Adrenal gland (tissue), 12 donors: ENCODE results near the gene ANKS3. TPM values are rescaled to one million over a fixed set of nuclear protein-coding genes. Genes with fewer than 3 reads are reported as not detected.

ENCODE experiments used
- DNase-seq, 7 donors: peaks; one replicate each; pipeline ENCODE4 v3.0.0-alpha.2; 2019 to 2020
- H3K27ac ChIP-seq, 5 donors: fragments of 200-600 bp; sonication (generic) in 4 of 5; 1 replicate in 3 of 5; 2 replicates in 2 of 5; pipeline versions ENCODE4 v1.5.1 to v1.8.0; 2016 to 2020; ENCODE audit warnings: mild to moderate bottlenecking in 1 of 5
- H3K27me3 ChIP-seq: fragments of 200-600 bp; 2 replicates; pipeline ENCODE4 v1.8.0; 2021
- H3K36me3 ChIP-seq, 2 donors: fragments of 200-600 bp; replicated peaks in 1 of 2; 1 replicate in 1 of 2; 2 replicates in 1 of 2; pipeline versions ENCODE4 v1.5.1 to v1.8.0; 2018 to 2022
- H3K4me1 ChIP-seq, 2 donors: fragments of 200-600 bp; replicated peaks in 1 of 2; 1 replicate in 1 of 2; 2 replicates in 1 of 2; pipeline versions ENCODE4 v1.5.1 to v1.8.0; 2018 to 2021
- H3K4me3 ChIP-seq, 4 donors: fragments of 200-600 bp; sonication (generic) in 3 of 4; one replicate each; pipeline ENCODE4 v1.5.1; 2016 to 2018
- H3K9me3 ChIP-seq, 3 donors: fragments of 200-600 bp; sonication (generic) in 1 of 3; replicated peaks in 1 of 3; 1 replicate in 2 of 3; 2 replicates in 1 of 3; pipeline versions ENCODE4 v1.5.1 to v1.8.0; 2016 to 2021
- CTCF ChIP-seq, 6 experiments: fragments of 450-650 bp in 4 of 6; fragments of 200-600 bp in 2 of 6; sonication (generic) in 1 of 6; IDR thresholded peaks; 1 replicate in 5 of 6; 2 replicates in 1 of 6; pipeline versions ENCODE4 v1.5.1 to v1.8.0; 2016 to 2021; ENCODE audit warnings: antibody characterized with exemption in 6 of 6, mild to moderate bottlenecking in 2 of 6, moderate library complexity in 1 of 6
- POLR2A ChIP-seq, 2 donors: fragments of 450-650 bp; IDR thresholded peaks; one replicate each; pipeline ENCODE4 v1.6.1; 2017; ENCODE audit warnings: antibody characterized with exemption in 2 of 2, mild to moderate bottlenecking in 2 of 2, moderate library complexity in 1 of 2
- WGBS, 4 donors: extraction: QIAGEN DNeasy Blood & Tissue Kit in 2 of 4; methylation state at CpG; one replicate each; pipeline versions ENCODE4 v1.1.5 to v1.1.7; 2013 to 2017; 5-methylcytosine and 5-hydroxymethylcytosine counted together
- intact Hi-C, 2 donors: fragments of 100-400 bp; cut with DNase I; formaldehyde crosslinking; loops; one replicate each; pipeline versions ENCODE4 v1.14.1 to v1.15.0; 2022 to 2023
- polyA plus RNA-seq, 3 donors: library from polyadenylated mRNA; stranded (reverse); fragments of 200-250 nt in 2 of 3; fragments of 350-450 nt in 1 of 3; fragmentation: Illumina TruSeq in 1 of 3; extraction: RNeasy Lipid Tissue Mini Kit (QIAGEN cat#74804) in 1 of 3; gene quantifications; one replicate each; pipeline ENCODE4 v1.2.3, GENCODE V29; 2013 to 2014
- total RNA-seq, 9 donors: library from RNA; depleted of rRNA in 4 of 9; stranded (reverse); fragments of >200 nt in 4 of 9; fragments of 120-200 nt in 1 of 9; fragmentation: NEBNext Ultra II Directional in 1 of 9; extraction: Animal tissue kit (Norgen Biotek cat#: 25700) in 1 of 9; gene quantifications; one replicate each; pipeline versions ENCODE4 v1.1.0 to v1.2.4, GENCODE V29; 2013 to 2023
- donor health status: healthy with polysubstance abuse.
- donor health status: Bipolar disorder and iron deficiency.
- donor health status: DM: yes; HTN: yes; CAD: no.
- donor health status: DM: no; HTN: no; CAD: no.
- donor health status: DM: no; HTN: no; CAD: no.
- donor health status: DM: yes; HTN: yes; CAD: no.

The ANKS3 gene
- total and polyA plus RNA-seq, 12 donors, result 7.2 to 118 (median 19.1) TPM

DNA sequence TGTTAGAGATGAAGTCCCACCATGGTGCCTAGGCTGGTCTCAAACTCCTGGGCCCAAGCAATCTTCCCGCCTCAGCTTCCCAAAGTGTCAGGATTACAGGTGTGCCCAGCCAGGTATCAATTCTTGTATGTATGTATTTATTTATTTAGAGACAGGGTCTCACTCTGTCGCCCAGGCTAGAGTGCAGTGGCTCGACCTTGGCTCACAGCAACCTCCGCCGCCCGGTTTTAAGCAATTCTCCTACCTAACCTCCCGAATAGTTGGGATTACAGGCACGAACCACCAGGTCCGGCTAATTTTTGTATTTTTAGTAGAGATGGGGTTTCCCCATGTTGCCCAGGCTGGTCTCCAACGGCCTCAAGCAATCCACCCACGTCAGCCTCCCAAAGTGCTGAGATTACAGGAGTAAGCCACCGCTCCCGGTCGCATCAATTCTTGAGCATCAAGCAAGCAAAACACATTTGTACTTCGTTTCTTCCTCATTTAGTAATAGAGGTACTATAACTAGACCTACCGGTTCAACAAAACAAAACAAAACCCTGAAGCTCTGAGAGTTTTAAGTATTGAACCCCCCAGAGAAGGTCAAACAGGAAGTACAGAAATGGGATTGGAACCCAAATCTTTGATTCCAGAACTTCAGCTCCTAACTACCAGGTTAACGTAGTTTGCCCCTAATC, 33.9 kb upstream of the ANKS3 start:
- Histone ChIP-seq H3K27ac (peak overlapping the region; percentile 37 to 91 (median 83)), H3K4me3 (peak overlapping the region in 2 of 4 donors; percentile 50 to 54), H3K27me3 (no peaks in the 10 kb centered on the region), H3K4me1 (peaks cover 21 to 31% of the 10 kb centered on the region in 2 donors), H3K9me3 (no peaks in the 10 kb centered on the region), H3K36me3 (peaks cover 0 to 23% of the 10 kb centered on the region in 2 donors)
- TF ChIP-seq CTCF (IDR thresholded peaks at IDR 0.05) (no peak), POLR2A (IDR thresholded peaks at IDR 0.05) (no peak)
- intact Hi-C loops, result no loop called here
- peak in 6 of 7 donors; percentile 48 to 76 (median 62) for DNase-seq
- WGBS, 4 donors, result 27 to 46% (median 37%) methylated on average over 17 of the region's 17 CpGs

DNA sequence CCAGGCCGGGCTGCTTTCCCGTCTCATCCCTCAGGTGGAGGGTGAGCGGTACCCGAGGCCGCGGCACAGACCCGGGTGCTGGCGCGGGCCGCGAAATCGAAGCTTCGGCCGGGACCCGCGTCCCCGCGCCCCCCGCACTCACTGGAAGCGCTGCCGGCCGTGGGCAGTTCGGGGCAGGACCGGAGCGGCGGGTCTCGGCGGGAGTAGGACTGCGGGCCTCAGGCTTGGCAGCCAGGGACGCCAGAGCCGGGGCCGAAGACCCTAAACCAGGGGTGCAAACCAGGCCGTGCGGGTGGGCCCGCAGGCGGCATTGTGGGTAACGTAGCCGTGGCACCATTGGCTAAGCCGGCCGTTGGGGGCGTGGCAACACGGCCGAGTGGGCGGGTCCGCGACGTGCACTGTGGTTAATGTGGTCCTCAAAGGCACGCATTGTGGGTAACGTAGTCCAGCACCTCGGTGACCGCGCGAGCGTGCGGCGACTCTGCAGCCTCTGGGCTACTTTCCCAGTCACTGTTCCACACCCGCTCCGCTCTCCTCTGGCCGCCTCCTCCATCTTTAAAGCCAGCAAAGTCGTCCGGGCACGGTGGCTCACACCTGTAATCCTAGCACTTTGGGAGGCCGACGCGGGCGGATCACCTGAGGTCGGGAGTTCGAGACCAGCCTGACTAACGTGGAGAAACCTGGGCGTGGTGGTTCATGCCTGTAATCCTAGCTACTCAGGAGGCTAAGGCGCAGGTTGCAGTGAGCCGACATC, 33.0 kb upstream of the ANKS3 start, which contains the start of gene ZNF500:
ZNF500 (minus strand) TSS at position 288 of the 754 bp plus-strand sequence. CDS start 1,184 bp downstream, outside the sequence.
- H3K27ac ChIP-seq, result peak within 1 kb of the TSS; percentile 46 to 91 (median 83)
- no peaks in the 10 kb centered on the region for H3K9me3 ChIP-seq
- peak within 1 kb of the TSS; percentile 38 to 98 (median 95) for H3K4me3 ChIP-seq
- peak; percentile 47 to 77 for TF ChIP-seq POLR2A (IDR thresholded peaks at IDR 0.05)
- TF ChIP-seq CTCF (IDR thresholded peaks at IDR 0.05), result no peak
- DNase-seq, result peak; percentile 97 to 100 (median 98)
- H3K36me3 ChIP-seq, result peaks cover 0 to 33% of the 10 kb centered on the region in 2 donors
- intact Hi-C loops, result no loop called here
- H3K4me1 ChIP-seq, result peaks cover 21 to 31% of the 10 kb centered on the region in 2 donors
- 2 to 14% (median 4%) methylated on average over 13 to 72 of the region's 72 CpGs for WGBS, 4 donors
- no peaks in the 10 kb centered on the region for H3K27me3 ChIP-seq

DNA sequence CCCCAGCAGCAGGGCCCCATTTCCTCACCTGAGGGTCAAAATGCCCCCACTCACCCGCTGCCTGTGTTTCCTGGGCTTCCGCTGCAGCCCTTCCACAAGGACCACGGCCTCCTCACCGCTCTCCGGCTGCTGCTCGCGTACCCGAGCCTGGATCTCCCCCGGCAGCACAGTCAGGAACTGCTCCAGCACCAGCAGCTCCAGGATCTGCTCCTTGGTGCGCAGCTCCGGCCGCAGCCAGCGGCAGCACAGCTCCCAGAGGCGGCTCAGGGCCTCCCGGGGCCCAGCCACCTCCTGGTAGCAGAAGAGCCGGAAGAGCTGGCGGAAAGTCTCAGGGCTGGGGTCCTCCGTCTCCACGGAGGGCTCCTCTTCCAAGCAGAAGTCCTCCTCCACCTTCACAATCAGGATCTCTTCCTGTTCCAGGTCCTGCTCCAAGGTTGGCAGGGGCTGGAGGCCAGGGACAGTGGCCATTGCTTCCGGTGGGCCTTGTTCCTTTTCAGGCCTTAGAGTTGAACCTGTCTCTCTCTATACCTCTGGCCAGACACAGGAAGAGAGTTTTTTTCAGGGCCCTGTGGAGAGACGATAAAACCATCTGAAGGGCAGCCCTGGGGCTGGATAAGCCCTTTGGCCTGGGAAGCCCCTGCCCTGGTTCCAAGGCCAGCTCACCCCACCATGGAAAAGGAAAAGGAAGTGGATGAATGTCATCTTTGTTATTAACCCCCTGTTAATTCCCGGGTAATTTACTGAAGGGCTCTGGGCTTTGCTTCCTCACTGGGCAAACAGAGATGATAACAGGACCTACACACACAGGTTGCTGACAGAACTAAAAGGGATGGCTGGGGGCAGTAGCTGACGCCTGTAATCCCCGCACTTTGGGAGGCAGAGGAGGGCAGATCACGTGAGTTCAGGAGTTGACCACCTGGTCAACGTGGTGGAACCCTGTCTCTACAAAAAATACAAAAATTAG, 31.7 kb upstream of the ANKS3 start:
- Histone ChIP-seq H3K4me3 (peak overlapping the region in 1 of 4 donors; percentile 93), H3K36me3 (peaks cover 0 to 43% of the 10 kb centered on the region in 2 donors), H3K4me1 (peaks cover 21 to 31% of the 10 kb centered on the region in 2 donors), H3K27me3 (no peaks in the 10 kb centered on the region), H3K9me3 (no peaks in the 10 kb centered on the region), H3K27ac (peak overlapping the region in 1 of 5 donors; percentile 81)
- DNase-seq, result no peak
- TF ChIP-seq CTCF (IDR thresholded peaks at IDR 0.05) (no peak), POLR2A (IDR thresholded peaks at IDR 0.05) (no peak)
- 54 to 63% (median 62%) methylated on average over 12 to 26 of the region's 26 CpGs for WGBS, 4 donors
- intact Hi-C loops, result no loop called here
